ENCODE measurements around the gene EEF2K.
A peak's percentile ranks its signal among the peaks of the same experiment; 100 is the strongest.

Gene EEF2K

DNA sequence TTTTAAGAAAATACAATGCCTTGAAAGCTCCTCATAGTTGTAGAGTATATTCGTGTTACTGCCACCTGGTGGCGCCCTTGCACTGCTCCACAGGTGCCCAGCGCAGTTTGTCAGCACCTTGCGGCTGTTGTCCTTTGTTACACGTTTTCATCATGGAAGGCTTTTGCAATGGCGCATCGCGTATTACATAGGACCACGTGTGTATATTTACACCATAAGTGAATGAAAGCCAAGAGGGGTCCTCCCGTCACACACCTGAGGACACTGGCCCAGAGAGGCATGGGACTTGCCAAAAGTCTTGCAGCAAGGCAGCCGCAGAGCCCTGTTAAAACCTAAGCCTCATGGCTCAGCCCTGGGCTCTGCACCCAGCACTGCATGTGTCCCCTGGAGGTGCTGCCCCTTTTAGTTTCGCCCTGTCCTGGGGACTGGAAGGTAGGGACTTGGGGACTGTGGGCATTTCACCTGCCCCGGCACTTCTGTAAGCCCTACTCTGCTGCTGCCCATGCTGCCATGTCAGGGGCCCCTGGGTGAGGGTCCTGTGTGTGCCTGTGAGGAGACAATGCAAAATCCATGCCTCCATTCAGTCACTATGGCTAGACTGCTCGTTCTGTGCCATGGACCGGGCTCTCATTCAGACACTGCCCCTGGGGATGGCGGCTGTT lies 115.4 kb downstream of the EEF2K start:
- peak; percentile 89 for DNase-seq

DNA sequence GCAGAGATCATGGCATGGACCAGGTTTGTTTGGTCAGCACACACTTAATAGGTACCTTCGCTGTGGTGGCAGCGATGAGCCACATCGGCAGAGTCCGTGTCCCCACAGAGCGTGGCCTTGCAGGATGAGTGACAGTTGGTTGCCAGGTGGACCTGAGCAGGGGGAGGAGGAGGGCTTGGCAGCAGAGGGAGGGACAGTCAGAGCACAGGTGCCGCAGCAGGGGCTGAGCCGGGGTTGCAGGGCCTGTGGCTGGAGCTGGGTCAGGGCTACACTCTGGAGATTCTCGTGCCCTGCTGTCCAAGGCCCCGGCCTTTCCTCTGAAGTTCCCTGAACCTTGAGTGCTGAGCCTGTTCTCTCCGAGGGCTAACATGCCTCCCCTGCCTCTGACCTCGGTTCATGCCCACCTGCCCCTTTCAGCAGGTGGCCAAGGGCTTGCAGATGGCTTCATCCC lies 116.0 kb downstream of the EEF2K start:
- DNase-seq: no peak

DNA sequence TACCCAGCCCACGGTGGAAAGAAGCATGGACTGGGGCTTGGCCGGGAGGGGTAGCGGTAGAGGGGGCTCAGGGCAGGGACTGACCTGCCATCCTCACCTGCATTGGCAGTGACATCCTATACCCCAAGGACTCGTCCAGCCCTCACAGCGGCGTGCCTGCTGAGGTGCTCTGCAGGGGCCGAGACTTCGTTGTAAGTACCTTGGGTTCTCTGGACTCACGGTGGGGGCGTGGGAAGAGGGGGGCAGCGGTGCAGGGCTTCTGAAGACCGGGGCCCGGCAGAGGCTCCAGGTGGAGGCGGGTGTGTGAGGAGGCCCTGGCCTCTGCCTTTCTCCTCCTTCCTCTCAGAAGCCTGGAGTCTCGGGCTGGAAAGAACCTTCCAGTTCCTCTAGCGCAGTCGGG lies 116.7 kb downstream of the EEF2K start:
- DNase-seq: no peak

DNA sequence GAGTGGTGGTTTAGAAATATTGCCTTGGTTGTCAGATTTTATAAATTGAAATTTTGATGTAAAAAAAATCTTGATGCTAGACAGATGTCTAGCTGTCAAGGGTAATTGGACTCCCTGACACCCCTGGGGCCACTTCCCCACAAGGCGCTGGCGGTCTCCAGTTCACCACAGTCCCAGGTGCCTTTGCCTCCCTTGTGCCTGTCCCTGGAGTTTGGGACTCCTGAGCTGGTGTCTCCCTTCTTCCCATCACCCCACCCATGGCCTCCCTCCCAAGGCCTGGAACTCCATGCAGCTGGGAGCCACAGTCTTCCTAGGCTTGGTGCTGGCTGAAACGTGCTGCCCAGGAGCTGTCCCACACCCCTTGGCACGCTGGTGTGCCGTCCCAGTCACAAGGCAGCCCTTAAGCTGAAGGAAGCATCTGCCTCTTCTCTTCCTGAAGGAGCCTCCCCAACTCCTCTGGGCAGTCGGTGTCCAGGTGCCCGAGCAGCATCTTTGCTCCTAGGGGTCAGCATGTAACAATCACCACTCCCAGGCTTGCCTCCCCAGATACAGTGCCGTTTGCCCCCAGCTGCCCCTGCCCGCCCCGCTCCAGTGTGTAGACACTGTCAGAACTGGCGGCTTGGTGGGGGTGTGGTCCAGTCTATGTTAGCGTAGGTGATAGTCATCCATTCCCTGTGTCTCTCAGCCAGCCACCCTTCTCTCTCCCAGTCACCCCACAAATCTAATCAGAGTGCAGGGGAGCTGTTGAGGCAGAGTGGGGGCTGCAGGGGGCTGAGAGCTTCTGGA lies 117.3 kb downstream of the EEF2K start:
- DNase-seq: no peak

DNA sequence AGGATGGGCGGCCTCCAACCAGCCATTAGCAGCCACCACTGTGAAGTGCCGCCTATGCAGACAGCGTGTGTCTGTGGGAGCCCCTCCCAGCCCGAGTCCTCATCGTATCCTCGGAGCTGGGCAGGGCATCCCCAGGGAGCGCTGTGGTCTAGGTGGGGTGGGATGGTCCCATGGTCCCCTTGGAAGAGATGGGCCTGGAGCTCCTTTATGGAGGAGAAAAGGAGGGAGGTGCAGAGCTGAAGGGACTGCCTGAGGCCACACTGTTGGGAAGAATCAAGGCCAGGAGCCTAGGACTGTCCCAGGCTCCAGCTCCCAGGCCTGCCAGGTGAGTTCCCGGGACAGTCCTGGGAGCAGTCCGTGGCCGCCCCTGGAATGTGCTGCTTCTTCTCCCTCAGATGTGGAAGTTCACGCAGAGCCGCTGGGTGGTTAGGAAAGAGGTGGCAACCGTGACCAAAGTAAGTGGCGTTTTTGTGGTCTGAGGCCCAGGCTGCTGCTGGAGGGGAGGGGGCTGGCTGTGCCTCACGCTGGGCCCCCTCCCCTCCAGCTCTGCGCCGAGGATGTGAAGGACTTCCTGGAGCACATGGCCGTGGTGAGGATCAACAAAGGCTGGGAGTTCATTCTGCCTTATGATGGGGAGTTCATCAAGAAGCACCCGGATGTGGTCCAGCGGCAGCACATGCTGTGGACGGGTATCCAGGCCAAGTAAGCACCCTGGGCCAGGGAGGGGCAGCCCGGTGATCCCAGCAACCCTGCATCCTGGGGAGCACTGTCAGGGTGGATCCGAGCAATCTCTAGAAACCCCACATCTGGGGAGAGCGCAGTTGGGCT lies 118.1 kb downstream of the EEF2K start:
- DNase-seq: peak; percentile 36

DNA sequence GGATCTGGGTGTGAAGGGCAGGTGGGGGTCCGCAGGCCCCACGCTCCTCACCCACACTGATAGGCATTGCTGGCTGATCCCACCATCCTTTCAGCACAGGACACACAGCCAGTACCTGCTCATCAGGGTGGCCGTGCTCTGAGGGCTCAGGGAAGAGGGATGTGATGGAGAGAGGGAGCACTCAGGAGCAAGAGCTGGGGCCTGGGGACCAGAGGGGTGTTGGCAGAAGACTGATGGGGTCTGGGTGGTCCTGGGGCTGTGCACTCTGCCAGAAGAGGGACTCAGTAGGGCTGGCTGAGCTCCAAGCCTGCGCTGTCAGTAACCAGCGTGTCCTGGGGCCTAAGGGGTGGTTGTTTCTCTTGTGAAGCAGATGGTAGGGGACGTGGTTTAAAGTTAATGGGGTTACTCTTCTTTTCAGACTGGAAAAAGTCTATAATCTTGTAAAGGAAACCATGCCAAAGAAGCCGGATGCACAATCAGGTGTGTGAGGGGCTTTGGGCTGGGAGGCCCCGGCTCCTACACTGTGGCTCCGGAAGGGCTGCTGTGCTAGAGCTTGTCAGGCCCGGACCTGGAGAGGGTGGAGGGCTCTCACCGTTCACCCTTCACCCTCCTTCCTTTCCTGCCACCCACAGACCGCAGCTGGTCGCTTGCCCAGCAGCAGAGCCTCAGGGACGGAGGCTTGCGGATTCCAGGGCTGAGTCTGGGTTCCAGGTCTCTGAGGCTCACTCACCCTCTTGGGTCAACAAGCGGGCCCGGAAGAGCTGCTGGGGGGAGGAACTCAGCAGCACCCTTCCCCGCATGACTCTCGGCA lies 118.9 kb downstream of the EEF2K start:
- peak; percentile 95 for DNase-seq

DNA sequence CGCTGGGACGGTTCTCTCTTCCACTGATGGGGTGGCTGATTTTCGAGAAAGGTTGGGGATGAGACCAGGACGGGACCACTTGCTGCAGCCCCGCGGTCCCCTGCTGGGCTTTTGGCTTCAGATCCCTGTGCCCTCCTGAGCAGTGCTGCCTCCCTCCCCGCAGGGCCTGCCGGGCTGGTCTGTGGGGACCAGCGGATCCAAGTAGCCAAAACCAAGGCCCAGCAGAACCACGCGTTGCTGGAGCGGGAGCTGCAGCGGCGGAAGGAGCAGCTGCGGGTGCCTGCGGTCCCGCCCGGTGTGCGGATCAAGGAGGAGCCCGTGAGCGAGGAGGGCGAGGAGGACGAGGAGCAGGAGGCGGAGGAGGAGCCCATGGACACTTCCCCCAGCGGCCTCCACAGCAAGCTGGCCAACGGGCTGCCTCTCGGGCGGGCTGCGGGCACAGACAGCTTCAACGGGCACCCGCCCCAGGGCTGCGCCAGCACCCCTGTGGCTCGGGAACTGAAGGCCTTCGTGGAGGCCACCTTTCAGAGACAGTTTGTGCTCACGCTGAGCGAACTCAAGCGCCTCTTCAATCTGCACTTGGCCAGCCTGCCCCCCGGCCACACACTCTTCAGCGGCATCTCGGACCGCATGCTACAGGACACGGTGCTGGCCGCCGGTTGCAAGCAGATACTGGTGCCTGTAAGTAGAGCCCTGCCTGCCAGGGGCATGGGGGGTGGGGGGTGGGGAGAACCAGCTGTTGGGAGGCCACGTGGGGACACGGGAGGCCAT lies 119.7 kb downstream of the EEF2K start:
- DNase-seq: no peak

DNA sequence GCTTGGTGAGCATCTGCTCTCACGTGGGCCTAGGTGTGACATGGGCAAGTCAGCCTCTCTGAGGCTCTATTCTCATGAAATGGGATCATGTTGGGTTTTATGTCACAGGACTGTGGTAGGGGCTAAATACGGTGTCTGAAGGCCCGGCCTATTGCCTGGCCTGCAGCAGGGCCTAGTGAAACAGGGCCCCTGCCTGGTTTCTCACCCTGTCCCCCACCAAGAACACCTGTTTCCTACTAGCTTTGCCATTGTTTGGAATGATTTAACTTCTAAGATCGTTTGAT lies 120.2 kb downstream of the EEF2K start:
- peak; percentile 62 for DNase-seq

DNA sequence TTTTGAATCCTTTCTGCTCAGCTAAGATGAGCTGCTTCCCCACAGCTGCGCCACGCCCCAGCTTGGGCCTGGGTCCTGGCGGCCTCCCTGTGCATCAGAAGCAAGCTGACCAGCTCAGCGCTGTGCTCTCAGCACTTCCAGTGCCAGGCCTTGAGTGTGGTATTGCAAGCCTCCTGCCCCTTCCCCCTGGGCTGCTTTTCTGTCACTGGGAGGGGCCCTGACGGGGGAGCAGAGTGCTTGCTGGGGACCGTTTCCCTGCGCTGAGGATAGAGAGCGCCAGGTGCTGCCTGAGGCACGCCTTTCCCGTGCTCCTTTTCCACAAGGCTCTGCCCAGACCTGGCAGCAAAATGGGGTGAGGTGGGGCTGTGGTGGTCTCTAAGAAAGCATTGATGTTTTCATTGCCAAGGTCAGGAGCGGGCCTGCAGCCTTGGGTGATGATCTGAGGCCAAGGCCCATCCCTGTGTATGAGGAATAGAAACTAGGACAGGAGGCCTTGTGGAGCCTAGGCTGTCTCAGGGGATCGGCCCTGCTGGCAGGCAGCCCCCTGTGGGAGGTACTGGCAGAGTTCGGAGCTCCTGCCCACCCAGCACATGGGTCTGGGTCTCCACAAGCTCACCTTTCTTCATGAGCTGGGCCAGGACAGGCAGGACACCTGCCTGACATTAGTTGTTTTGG lies 120.8 kb downstream of the EEF2K start:
- DNase-seq: no peak

DNA sequence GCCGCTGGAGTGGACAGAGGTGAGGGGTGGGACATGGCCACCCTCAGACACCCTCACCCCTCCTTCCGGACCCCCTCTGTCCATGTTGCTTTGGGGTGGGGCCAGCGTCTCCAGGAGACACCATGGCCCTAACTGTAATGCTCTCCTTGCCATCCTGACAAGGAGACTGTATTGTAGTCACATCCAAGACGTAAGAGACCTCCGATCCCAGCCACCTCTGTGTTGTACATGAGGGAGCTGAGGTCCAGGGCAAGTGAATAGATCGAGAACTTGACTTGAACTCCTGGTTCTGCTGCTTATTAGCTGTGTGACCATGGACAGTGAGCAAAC lies 121.3 kb downstream of the EEF2K start:
- DNase-seq: no peak

DNA sequence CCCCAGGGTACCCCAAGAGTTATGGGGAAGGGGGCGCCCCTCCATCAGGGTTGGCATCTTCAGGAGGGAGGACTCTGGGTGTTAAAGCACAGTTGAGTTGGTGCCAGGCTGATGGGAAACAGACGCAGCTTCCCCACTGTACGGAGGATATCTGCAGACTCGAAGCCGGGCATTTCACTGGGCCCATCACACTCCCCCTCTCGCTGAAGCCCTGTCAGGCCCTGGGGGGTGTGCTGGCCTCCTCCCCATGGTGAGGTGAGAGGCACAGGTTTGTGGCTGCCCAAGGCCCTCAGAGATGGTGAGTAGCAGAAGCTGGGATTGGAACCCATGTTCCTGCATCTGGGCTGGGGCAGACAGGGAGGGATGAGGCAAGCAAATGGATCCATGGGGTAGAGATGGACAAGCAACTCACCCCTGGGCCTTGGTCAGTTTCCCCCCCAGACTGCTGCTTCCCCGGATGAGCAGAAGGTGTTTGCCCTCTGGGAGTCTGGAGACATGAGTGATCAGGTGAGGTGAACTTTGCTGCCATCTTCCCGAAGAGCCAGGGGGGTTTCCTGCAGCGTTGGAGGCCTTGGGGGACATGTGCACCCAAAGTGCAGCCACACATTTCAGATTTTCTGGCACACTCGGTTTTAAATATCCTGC lies 122.1 kb downstream of the EEF2K start:
- DNase-seq: no peak

DNA sequence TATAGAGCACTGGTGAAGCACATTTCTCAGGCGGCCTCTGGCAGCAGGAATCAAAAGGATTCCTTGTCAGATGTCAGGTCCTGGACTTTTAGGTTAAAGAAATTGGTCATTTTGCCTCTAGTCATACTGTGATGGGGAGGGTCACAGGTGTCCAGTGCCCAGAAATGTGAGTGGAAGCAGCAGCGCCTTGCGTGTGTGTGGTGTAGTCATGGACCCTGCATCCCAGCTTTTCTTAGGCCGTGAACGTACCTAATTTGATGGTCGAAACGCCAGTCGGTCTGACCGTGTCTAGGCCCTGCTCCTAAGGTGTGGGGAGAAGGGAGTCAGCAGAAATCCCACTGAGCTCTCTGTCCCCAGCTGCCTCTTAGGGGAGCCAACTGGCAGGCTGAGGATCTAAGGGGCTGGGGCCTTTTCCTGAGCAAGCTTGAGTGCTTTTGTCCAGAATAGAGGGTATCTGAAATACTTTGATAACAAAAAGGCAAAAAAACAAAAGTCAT lies 123.2 kb downstream of the EEF2K start:
- DNase-seq: no peak

DNA sequence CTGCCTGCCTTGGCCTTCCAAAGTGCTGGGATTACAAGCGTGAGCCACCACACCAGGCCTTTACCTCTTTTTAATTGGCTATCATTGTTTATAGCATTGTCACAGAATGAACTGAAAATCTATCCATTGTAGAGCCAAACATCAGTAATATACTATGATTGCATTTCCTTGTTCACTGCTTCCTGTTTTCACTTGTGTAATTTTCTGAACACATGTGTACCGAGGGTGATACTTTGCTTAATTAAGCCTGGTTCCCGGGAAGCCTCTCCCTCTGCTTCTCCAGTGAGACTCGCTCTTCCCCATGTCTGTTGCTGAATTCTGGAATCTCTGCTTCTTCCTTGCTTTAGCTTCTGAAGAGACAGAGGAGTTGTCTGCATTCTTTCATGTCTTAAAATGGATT lies 124.2 kb downstream of the EEF2K start:
- DNase-seq: no peak

DNA sequence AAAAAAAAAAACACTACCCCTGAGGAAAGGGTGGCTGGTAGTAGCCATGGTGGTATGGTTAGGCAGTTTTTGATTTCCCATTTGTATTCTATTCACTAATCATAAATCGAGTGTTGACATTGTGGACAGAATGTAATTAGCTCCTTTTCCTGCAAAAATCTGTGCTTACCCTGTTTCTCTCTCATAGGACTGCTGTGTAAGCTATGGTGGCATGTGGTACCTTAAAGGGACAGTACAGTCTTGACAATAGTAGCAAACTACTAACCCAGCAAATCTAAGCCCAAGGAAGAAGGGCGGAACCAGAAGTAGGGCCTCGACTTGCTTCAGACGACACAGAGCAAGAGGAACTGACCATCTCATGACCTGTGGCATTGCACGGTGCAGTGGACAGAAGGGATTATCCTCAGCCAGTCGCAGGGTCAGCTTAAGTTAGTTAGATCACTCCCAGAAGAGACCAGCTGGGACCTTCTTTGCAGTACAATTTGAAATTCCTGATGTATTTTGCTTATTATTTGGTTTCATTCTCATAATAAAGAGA lies 127.4 kb downstream of the EEF2K start:
- DNase-seq: no peak

DNA sequence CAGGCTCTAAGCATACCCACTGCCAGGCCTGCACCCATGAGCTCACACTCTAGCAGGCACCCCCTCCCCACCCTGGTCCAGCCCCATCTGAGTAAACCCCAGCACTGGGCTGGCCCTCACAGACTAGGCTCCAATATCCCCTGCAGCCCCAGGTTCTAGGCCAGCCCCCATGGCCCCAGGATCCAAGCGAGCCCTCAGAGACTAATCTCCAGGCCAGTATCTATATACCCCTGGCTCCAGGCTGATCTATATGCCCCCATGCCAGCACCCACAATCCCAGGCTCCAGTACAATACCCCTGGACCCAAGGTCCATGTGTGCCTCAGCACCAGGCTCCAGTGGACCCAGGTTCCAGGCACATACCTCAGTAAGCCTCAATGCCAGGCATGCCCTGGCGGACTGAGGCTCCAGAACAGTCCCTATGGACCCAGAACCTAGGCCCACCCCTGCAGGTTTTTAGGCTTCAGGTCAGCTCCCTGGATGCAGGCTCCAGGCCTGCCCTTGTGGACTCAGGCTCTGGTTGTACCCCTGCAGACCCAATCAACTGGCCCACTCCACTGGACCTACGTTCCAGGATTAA lies 129.7 kb downstream of the EEF2K start:
- DNase-seq: no peak

DNA sequence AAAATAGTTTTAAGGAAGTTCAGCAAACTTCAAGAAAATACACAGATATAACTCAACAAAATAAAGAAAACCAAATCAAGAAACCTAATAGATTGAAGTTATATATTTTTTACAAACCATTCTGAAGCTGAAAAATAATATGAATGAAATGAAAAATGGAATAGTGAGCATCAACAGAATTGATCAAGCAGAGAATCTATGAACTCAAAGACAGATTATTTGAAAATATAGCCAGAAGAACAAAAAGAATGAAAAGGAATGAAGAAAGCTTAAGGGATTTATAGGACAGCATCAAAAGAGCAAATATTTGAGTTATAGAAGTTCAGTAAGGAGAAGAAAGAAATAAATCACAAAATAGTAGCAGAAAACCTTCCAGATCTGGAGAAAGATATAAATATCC lies 130.5 kb downstream of the EEF2K start:
- DNase-seq: no peak

DNA sequence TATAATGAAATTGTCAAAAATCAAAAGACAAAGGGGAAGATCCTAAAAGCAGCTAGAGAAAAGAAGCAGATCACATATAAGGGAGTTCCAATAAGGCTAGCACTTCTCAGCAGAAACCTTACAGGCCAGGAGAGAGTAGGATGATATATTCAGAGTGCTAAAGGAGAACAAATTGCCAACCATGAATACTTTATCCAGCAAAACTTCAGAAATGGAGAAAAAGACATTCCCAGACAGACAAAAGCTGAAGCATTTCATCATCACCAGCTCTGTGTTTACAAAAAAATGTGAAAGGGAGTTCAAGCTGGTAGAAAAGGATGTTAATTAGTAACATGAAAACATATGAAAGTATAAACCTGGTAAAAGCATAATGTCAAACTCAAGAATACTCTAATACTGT lies 131.0 kb downstream of the EEF2K start:
- DNase-seq: peak; percentile 7

DNA sequence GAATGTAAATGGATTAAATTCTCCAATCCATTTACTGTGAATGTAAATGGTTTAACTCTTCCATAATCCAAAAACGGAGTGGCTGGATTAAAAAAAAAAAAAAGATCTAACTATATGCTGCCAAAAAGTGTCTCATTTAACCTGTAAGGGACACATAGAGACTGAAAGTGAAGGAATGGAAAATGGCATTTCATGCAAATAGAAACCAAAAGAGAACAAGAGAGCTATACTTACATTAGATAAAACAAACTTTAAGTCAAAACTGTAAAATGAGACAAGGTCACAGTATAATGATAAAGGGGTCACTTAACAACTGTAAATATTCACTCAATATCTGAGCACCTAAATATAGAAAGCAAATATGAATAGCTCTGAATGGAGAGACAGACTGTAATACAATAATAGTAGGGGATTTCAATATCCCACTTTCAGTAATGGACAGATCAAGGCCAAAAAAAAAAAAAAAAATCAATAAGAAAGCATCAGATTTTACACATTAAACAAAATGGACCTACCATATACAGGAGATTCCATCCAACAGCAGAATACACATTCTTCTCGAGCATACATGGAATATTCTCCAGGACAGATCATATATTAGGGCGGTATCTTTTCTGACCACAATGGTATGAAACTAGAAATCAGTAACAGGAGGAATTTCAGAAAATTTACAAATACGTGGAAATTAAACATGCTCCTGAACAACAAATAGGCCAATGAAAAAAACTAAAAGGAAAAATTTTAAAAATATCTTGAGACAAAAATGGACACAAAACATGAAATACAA lies 132.0 kb downstream of the EEF2K start:
- DNase-seq: peak; percentile 73

Data from NCI-H82 (cell line).